HCT116 (cell line): ENCODE measurements around the gene RAD51AP1. TPM values are rescaled to one million over a fixed set of nuclear protein-coding genes. Genes with fewer than 3 reads are reported as not detected.

Source experiments
- ATAC-seq: fragments of 200-7000 bp; cut with Tn5 transposase; 2 replicates; pipeline ENCODE4 v1.9.1; 2020; ENCODE audit warnings: mild to moderate bottlenecking, moderate library complexity
- BruUV-seq: library from RNA; stranded (reverse); fragments of 400-500 nt; replicated peaks from 2 replicates; lab custom pipeline; 2021; lab: Mats Ljungman, UMichigan
- CTCF ChIA-PET: fragments of 300-600 bp; sonication (Branson Sonifier 250); formaldehyde crosslinking; loops from one replicate; lab custom pipeline; 2021; ENCODE audit warnings: antibody characterized with exemption; lab: Charles Lee
- POLR2A ChIA-PET: fragments of 300-600, 350-600 bp; sonication (Branson Sonifier 250); formaldehyde crosslinking; loops from one replicate; lab custom pipeline; 2021; ENCODE audit warnings: antibody characterized with exemption; lab: Charles Lee
- RAD21 ChIA-PET, 2 experiments: fragments of 300-600 bp; sonication (Branson Sonifier 250); formaldehyde crosslinking; loops; one replicate each; lab custom pipeline; 2023; ENCODE audit warnings: low total read pairs in 2 of 2; ENCODE audit not compliant: uncharacterized antibody in 2 of 2, unreplicated experiment in 2 of 2, low non-redundant PET in 1 of 2; lab: Charles Lee
- DNase-seq: peaks from one replicate; pipeline ENCODE4 v3.0.0-alpha.2; 2010; ENCODE audit warnings: low read depth, low spot score
- H2AFZ ChIP-seq: fragments of 200-600 bp; shearing (Covaris generic), sonication (generic); 2 replicates; pipeline ENCODE4 v1.6.1; 2017; ENCODE audit warnings: low read depth, mixed run types, mixed read lengths, antibody characterized with exemption, low read length; ENCODE audit not compliant: poor library complexity, severe bottlenecking
- H3K27ac ChIP-seq: 2 replicates; pipeline ENCODE4 v1.5.1; 2012; ENCODE audit warnings: low read depth, low read length
- H3K27me3 ChIP-seq: fragments of 200-600 bp; sonication (generic); 2 replicates; pipeline ENCODE4 v1.6.1; 2016; ENCODE audit warnings: mixed run types, low read length, mixed read lengths; ENCODE audit not compliant: insufficient read depth
- H3K36me3 ChIP-seq, 2 experiments: fragments of 200-500 bp in 1 of 2; fragments of 200-600 bp in 1 of 2; sonication (Bioruptor generic) in 1 of 2; sonication (generic) in 1 of 2; 2 replicates each; pipeline versions ENCODE4 v1.5.1 to v1.6.1; 2014 to 2016; ENCODE audit warnings: low read length in 2 of 2, inconsistent platforms in 1 of 2, mixed read lengths in 1 of 2, mixed run types in 1 of 2; ENCODE audit not compliant: insufficient read depth in 2 of 2, control insufficient read depth in 1 of 2
- H3K4me1 ChIP-seq, 2 experiments: fragments of 200-600 bp in 1 of 2; sonication (generic) in 1 of 2; 2 replicates each; pipeline versions ENCODE4 v1.5.1 to v1.6.1; 2012 to 2017; ENCODE audit warnings: low read length in 2 of 2, inconsistent platforms in 1 of 2, mild to moderate bottlenecking in 1 of 2, mixed read lengths in 1 of 2, mixed run types in 1 of 2, moderate library complexity in 1 of 2; ENCODE audit not compliant: insufficient read depth in 2 of 2, control insufficient read depth in 1 of 2
- H3K4me2 ChIP-seq: fragments of 200-600 bp; sonication (generic); 2 replicates; pipeline ENCODE4 v1.6.1; 2017; ENCODE audit warnings: mixed run types, low read length, mixed read lengths
- H3K4me3 ChIP-seq, 2 experiments: fragments of 200-600 bp in 1 of 2; sonication (generic) in 1 of 2; replicated peaks in 1 of 2; 2 replicates each; pipeline ENCODE4 v1.5.1; 2011 to 2016; ENCODE audit warnings: low read length in 2 of 2, control low read depth in 1 of 2, low read depth in 1 of 2, mild to moderate bottlenecking in 1 of 2, mixed read lengths in 1 of 2, mixed run types in 1 of 2
- H3K79me2 ChIP-seq: fragments of 200-600 bp; sonication (generic); 2 replicates; pipeline ENCODE4 v1.6.1; 2017; ENCODE audit warnings: mild to moderate bottlenecking, mixed run types, low read length, moderate library complexity, mixed read lengths; ENCODE audit not compliant: insufficient read depth
- H3K9ac ChIP-seq: fragments of 200-600 bp; sonication (generic); 2 replicates; pipeline ENCODE4 v1.6.1; 2016; ENCODE audit warnings: low read length, mixed read lengths
- H3K9me2 ChIP-seq: fragments of 200-600 bp; sonication (generic), shearing (Covaris generic); 2 replicates; pipeline ENCODE4 v1.6.1; 2017; ENCODE audit warnings: mixed run types, mild to moderate bottlenecking, moderate library complexity; ENCODE audit not compliant: insufficient read depth
- H3K9me3 ChIP-seq, 2 experiments: fragments of 200-500 bp in 1 of 2; fragments of 200-600 bp in 1 of 2; sonication (Bioruptor generic) in 1 of 2; sonication (generic) in 1 of 2; 2 replicates each; pipeline ENCODE4 v1.6.1; 2014 to 2017; ENCODE audit warnings: low read length in 2 of 2, mixed read lengths in 2 of 2, inconsistent platforms in 1 of 2, low read depth in 1 of 2, mild to moderate bottlenecking in 1 of 2, mixed run types in 1 of 2, moderate library complexity in 1 of 2; ENCODE audit not compliant: control insufficient read depth in 1 of 2, insufficient read depth in 1 of 2
- H4K20me1 ChIP-seq: fragments of 200-600 bp; sonication (generic), shearing (Covaris generic); 2 replicates; pipeline ENCODE4 v1.6.1; 2017; ENCODE audit warnings: mixed run types, mild to moderate bottlenecking, moderate library complexity; ENCODE audit not compliant: insufficient read depth
- ATF3 ChIP-seq: IDR thresholded peaks from 2 replicates; pipeline ENCODE4 v1.6.1; 2012
- CBX3 ChIP-seq: IDR thresholded peaks from 2 replicates; pipeline ENCODE4 v1.6.1; 2012; ENCODE audit warnings: low read depth
- CEBPB ChIP-seq: IDR thresholded peaks from 2 replicates; pipeline ENCODE4 v1.6.1; 2012; ENCODE audit warnings: low read depth
- ELF1 ChIP-seq: IDR thresholded peaks from 2 replicates; pipeline ENCODE4 v1.6.1; 2012; ENCODE audit warnings: low read depth, borderline replicate concordance
- EZH2phosphoT487 ChIP-seq: fragments of 200-600 bp; IDR thresholded peaks from 2 replicates; pipeline ENCODE4 v1.6.1; 2018; ENCODE audit warnings: antibody characterized with exemption, borderline replicate concordance
- JUND ChIP-seq: IDR thresholded peaks from 2 replicates; pipeline ENCODE4 v1.6.1; 2012
- MAX ChIP-seq: IDR thresholded peaks from 2 replicates; pipeline ENCODE4 v1.6.1; 2012
- POLR2A ChIP-seq: IDR thresholded peaks from 2 replicates; pipeline ENCODE4 v1.7.0; 2011; ENCODE audit warnings: borderline replicate concordance; ENCODE audit not compliant: insufficient read depth, insufficient read length; ENCODE audit errors: extremely low read depth
- POLR2AphosphoS5 ChIP-seq: IDR thresholded peaks from 2 replicates; pipeline ENCODE4 v1.6.1; 2011; ENCODE audit warnings: mild to moderate bottlenecking, low read depth, low read length, moderate library complexity
- RAD21 ChIP-seq: IDR thresholded peaks from 2 replicates; pipeline ENCODE4 v1.6.1; 2012; ENCODE audit warnings: low read depth, mild to moderate bottlenecking
- REST ChIP-seq: IDR thresholded peaks from 2 replicates; pipeline ENCODE4 v1.6.1; 2012; ENCODE audit warnings: low read depth
- SIN3A ChIP-seq: IDR thresholded peaks from 2 replicates; pipeline ENCODE4 v1.6.1; 2012; ENCODE audit warnings: low read depth
- YY1 ChIP-seq: IDR thresholded peaks from 2 replicates; pipeline ENCODE4 v1.6.1; 2011; ENCODE audit warnings: low read length, low read depth, moderate library complexity, mild to moderate bottlenecking; ENCODE audit not compliant: insufficient replicate concordance; ENCODE audit errors: extremely low read depth
- ZFX ChIP-seq: fragments of 450-650 bp; IDR thresholded peaks from 2 replicates; pipeline ENCODE4 v1.6.1; 2017
- ZNF274 ChIP-seq: fragments of 200-500 bp; sonication (Bioruptor generic); IDR thresholded peaks from 2 replicates; pipeline ENCODE4 v1.6.1; 2014; ENCODE audit warnings: mild to moderate bottlenecking, low read depth, low read length, inconsistent platforms
- intact Hi-C: fragments of 100-400 bp; cut with micrococcal nuclease; formaldehyde crosslinking; loops from 2 replicates; pipeline ENCODE4 v1.10.0; 2022
- total RNA-seq: library from RNA; stranded (reverse); gene quantifications from one replicate; pipeline ENCODE4 v1.2.1, GENCODE V29; 2021; ENCODE audit not compliant: unreplicated experiment
- TF ChIP-seq, protein P1 (sequence below): IDR thresholded peaks from 2 replicates; pipeline ENCODE4 v1.6.1; 2011; ENCODE audit warnings: mild to moderate bottlenecking, low read length, moderate library complexity; ENCODE audit not compliant: insufficient replicate concordance; ENCODE audit errors: extremely low read depth

RAD51AP1 gene
- total RNA-seq, 1 experiment from 2014 or later, result 28.2 TPM

- no peak overlapping the region for H3K4me3 ChIP-seq
- no peaks in the 10 kb centered on the region for H3K4me1 ChIP-seq
- H3K9me2 ChIP-seq, result no peaks in the 10 kb centered on the region
- intact Hi-C loops, result no loop called here
- no peak overlapping the region for H3K4me2 ChIP-seq
- no peak overlapping the region for H3K9ac ChIP-seq
- H3K27ac ChIP-seq, result no peak overlapping the region
- H3K36me3 ChIP-seq, result peaks cover 4 to 12% of the 10 kb centered on the region in 2 experiments; a peak in 3 of 4 replicates
- H2AFZ ChIP-seq, result no peak overlapping the region
- ChIA-PET RAD21 (no interaction called here), CTCF (no interaction called here), POLR2A (no interaction called here)
- no peak for ATAC-seq
- TF ChIP-seq YY1 (no peak), POLR2A (no peak)
- no peaks in the 10 kb centered on the region for H3K27me3 ChIP-seq
- DNase-seq, result no peak
- no peaks in the 10 kb centered on the region for H4K20me1 ChIP-seq
- no peaks in the 10 kb centered on the region for H3K79me2 ChIP-seq
- no TSS peak for BruUV-seq
- no peaks in the 10 kb centered on the region for H3K9me3 ChIP-seq
Observed at GRCh38 chr12:4489556-4489955, 49.1 kb upstream of the RAD51AP1 start.

- no peaks in the 10 kb centered on the region for H3K79me2 ChIP-seq
- intact Hi-C loops, result no loop called here
- BruUV-seq, result no TSS peak
- H3K27ac ChIP-seq, result no peak overlapping the region
- CTCF ChIA-PET, result no interaction called here
- RAD21 ChIA-PET, result no interaction called here
- no peaks in the 10 kb centered on the region for H3K9me3 ChIP-seq
- no peak overlapping the region for H3K4me2 ChIP-seq
- DNase-seq (no peak), ATAC-seq (no peak)
- H3K36me3 ChIP-seq, result peaks cover 4 to 12% of the 10 kb centered on the region in 2 experiments; a peak in 3 of 4 replicates
- H3K27me3 ChIP-seq, result no peaks in the 10 kb centered on the region
- POLR2A ChIA-PET, result no interaction called here
- H3K4me3 ChIP-seq, result no peak overlapping the region
- no peak overlapping the region for H2AFZ ChIP-seq
- no peaks in the 10 kb centered on the region for H4K20me1 ChIP-seq
- H3K9me2 ChIP-seq, result no peaks in the 10 kb centered on the region
- no peak overlapping the region for H3K9ac ChIP-seq
- H3K4me1 ChIP-seq, result no peaks in the 10 kb centered on the region
- no peak for TF ChIP-seq POLR2A
- no peak for TF ChIP-seq CBX3
- no peak for TF ChIP-seq SIN3A
- TF ChIP-seq ZFX, result no peak
- TF ChIP-seq REST, result no peak
- no peak for TF ChIP-seq ZNF274
- TF ChIP-seq RAD21, result no peak
- TF ChIP-seq, protein P1, sequence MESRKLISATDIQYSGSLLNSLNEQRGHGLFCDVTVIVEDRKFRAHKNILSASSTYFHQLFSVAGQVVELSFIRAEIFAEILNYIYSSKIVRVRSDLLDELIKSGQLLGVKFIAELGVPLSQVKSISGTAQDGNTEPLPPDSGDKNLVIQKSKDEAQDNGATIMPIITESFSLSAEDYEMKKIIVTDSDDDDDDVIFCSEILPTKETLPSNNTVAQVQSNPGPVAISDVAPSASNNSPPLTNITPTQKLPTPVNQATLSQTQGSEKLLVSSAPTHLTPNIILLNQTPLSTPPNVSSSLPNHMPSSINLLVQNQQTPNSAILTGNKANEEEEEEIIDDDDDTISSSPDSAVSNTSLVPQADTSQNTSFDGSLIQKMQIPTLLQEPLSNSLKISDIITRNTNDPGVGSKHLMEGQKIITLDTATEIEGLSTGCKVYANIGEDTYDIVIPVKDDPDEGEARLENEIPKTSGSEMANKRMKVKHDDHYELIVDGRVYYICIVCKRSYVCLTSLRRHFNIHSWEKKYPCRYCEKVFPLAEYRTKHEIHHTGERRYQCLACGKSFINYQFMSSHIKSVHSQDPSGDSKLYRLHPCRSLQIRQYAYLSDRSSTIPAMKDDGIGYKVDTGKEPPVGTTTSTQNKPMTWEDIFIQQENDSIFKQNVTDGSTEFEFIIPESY, result no peak
- TF ChIP-seq ATF3, result no peak
- TF ChIP-seq YY1, result no peak
- no peak for TF ChIP-seq ELF1
- TF ChIP-seq JUND, result no peak
- TF ChIP-seq EZH2phosphoT487, result no peak
- no peak for TF ChIP-seq CEBPB
- TF ChIP-seq POLR2AphosphoS5, result no peak
- no peak for TF ChIP-seq MAX
Observed at GRCh38 chr12:4490973-4491372, 47.7 kb upstream of the RAD51AP1 start.
